Thoracic aorta (tissue), 2 donors: ENCODE measurements around the gene EPX. TPM values are rescaled to one million over a fixed set of nuclear protein-coding genes. Genes with fewer than 3 reads are reported as not detected.

Experiments used
- ATAC-seq: fragments of 150-250 bp; one replicate; pipeline ENCODE4 v1.8.0; 2017; ENCODE audit warnings: low read depth; ENCODE audit not compliant: insufficient number of reproducible peaks, low FRiP score
- DNase-seq: peaks from one replicate; pipeline ENCODE4 v3.0.0-alpha.2; 2020; ENCODE audit warnings: low spot score
- H3K27ac ChIP-seq, 2 donors: fragments of 200-600 bp; sonication (generic); 1 replicate in 1 of 2; 2 replicates in 1 of 2; pipeline ENCODE4 v1.5.1; 2016; ENCODE audit warnings: mild to moderate bottlenecking in 2 of 2, moderate library complexity in 2 of 2
- H3K27me3 ChIP-seq: fragments of 200-600 bp; sonication (generic); replicated peaks from 2 replicates; pipeline ENCODE4 v1.6.0; 2016; ENCODE audit warnings: mild to moderate bottlenecking; ENCODE audit not compliant: insufficient read depth
- H3K36me3 ChIP-seq: fragments of 200-600 bp; sonication (generic); one replicate; pipeline ENCODE4 v1.5.1; 2016
- H3K4me1 ChIP-seq, 2 donors: fragments of 200-600 bp; sonication (generic); 1 replicate in 1 of 2; 2 replicates in 1 of 2; pipeline versions ENCODE4 v1.5.1 to v1.6.0; 2016; ENCODE audit warnings: low read depth in 2 of 2, mild to moderate bottlenecking in 1 of 2; ENCODE audit not compliant: control insufficient read depth in 1 of 2
- H3K4me3 ChIP-seq: fragments of 200-600 bp; sonication (generic); 2 replicates; pipeline ENCODE4 v1.5.1; 2016; ENCODE audit warnings: mild to moderate bottlenecking
- H3K9me3 ChIP-seq: fragments of 200-600 bp; sonication (generic); 2 replicates; pipeline ENCODE4 v1.5.1; 2016
- total RNA-seq, 2 donors: library from RNA; depleted of rRNA; stranded (reverse); fragments of >200 nt; gene quantifications; one replicate each; pipeline versions ENCODE4 v1.1.0 to v1.2.3, GENCODE V29; 2016
- TF ChIP-seq, protein P1 (sequence below): fragments of 200-600 bp; sonication (generic); IDR thresholded peaks from one replicate; pipeline ENCODE4 v1.5.1; 2019; ENCODE audit warnings: antibody characterized with exemption

The EPX gene
- total RNA-seq, 2 donors from 2014 or later = not detected

DNA sequence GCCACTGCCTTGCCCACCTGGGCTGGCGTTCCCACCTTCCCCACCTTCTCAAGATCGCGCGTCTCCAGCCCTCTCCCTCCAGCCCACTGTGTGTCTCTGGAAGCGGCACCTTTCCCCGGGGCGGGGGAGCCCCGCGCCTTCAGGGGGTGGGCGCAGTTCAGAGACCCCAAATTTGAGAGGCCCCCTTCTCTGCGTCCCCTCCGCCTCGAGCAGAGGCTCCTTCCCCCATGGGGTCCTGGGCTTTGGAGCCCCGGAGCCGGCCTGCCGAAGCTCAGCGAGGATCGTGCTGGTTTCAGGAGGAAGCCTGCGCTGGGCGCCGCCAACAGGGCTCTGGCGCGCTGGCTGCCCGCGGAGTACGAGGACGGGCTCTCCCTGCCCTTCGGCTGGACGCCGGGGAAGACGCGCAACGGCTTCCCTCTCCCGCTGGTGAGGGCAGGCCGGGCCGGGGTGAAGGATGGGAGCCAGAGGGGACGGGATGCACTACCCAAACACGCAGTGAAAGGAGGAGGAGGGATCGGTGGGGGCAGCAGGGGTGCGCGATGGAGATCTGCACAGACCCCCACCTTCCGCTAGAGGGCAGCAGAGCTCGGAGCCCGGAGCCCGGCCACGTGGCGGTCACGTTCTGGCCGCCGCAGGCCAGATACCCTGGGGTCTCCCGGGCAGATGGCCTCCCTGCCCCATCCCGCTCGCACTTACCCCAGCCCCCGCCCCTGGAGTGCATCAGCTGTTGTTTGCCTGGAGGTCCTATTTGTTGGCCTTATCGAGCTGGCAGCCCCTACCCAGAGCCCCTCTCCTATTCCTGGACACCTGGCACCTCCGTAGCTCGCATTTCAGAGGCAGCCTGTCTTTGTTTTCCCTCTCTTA, 57.0 kb downstream of the EPX start:
- TF ChIP-seq, protein P1, sequence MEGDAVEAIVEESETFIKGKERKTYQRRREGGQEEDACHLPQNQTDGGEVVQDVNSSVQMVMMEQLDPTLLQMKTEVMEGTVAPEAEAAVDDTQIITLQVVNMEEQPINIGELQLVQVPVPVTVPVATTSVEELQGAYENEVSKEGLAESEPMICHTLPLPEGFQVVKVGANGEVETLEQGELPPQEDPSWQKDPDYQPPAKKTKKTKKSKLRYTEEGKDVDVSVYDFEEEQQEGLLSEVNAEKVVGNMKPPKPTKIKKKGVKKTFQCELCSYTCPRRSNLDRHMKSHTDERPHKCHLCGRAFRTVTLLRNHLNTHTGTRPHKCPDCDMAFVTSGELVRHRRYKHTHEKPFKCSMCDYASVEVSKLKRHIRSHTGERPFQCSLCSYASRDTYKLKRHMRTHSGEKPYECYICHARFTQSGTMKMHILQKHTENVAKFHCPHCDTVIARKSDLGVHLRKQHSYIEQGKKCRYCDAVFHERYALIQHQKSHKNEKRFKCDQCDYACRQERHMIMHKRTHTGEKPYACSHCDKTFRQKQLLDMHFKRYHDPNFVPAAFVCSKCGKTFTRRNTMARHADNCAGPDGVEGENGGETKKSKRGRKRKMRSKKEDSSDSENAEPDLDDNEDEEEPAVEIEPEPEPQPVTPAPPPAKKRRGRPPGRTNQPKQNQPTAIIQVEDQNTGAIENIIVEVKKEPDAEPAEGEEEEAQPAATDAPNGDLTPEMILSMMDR = peak; percentile 92
- Histone ChIP-seq H3K9me3 (no peaks in the 10 kb centered on the region), H3K36me3 (no peaks in the 10 kb centered on the region), H3K4me3 (peak overlapping the region; percentile 73), H3K27me3 (no peaks in the 10 kb centered on the region), H3K27ac (no peak overlapping the region), H3K4me1 (peaks cover 3 to 12% of the 10 kb centered on the region in 2 donors)
- ATAC-seq (no peak), DNase-seq (no peak)

DNA sequence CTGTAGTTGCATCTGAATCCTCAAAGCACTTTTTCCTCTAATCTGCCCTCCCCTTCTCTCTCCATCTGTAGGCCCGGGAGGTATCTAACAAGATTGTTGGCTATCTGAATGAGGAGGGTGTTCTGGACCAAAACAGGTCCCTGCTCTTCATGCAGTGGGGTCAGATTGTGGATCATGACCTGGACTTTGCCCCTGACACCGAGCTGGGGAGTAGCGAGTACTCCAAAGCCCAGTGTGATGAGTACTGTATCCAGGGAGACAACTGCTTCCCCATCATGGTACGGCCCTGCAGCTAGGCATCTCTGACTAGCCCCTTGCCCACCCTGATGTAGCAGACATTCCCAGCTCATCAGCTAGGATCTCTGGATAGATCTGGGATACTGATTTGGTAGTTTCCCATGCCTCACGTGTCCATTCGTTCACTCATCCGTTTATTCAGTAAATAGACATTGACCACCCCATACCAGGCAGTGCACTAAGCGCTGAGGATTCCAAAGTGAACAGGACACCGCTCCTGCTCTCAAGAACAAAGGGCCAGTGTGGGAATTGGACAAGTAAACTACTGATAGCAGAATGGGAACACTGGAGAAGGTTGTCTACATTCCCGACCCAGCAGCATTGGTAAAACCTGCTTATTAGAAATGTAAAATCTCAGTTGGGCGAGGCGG, 58.0 kb downstream of the EPX start:
- no peaks in the 10 kb centered on the region for H3K27me3 ChIP-seq
- H3K9me3 ChIP-seq = no peaks in the 10 kb centered on the region
- H3K4me1 ChIP-seq = peaks cover 3 to 12% of the 10 kb centered on the region in 2 donors
- no peak overlapping the region for H3K4me3 ChIP-seq
- ATAC-seq = no peak
- TF ChIP-seq, protein P1 = no peak
- DNase-seq = no peak
- no peaks in the 10 kb centered on the region for H3K36me3 ChIP-seq
- no peak overlapping the region for H3K27ac ChIP-seq

DNA sequence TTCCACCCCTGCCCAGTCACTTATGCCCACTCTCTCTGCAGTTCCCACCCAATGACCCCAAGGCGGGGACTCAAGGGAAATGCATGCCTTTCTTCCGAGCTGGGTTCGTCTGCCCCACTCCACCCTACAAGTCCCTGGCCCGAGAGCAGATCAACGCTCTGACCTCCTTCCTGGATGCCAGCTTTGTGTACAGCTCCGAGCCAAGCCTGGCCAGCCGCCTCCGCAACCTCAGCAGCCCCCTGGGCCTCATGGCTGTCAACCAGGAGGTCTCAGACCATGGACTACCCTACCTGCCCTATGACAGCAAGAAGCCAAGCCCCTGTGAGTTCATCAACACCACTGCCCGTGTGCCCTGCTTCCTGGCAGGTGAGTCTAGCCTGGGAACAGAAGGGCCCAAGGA, 59.6 kb downstream of the EPX start:
- DNase-seq = no peak
- Histone ChIP-seq H3K4me3 (no peak overlapping the region), H3K27ac (no peak overlapping the region), H3K9me3 (no peaks in the 10 kb centered on the region), H3K27me3 (no peaks in the 10 kb centered on the region), H3K36me3 (no peaks in the 10 kb centered on the region), H3K4me1 (peaks cover 3 to 12% of the 10 kb centered on the region in 2 donors)
- ATAC-seq = no peak
- TF ChIP-seq, protein P1 = no peak

DNA sequence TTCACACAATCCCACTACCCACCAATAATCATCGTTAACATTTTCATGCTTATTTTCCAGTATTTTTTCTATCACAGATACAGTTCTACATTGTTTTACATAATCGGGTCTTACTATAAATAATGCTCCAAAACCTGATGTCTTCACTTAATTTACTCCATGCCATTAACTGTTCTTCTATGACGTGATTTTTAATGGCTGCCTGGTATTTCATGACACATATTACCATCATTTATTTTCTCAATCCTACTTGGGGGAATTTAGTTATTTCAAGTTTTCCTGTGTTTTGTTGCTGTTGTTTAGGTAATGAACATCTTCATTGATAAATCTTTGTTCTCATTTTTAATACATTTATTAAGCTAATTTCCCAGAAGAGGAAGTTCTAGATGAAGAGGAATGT, 60.6 kb downstream of the EPX start:
- TF ChIP-seq, protein P1 = no peak
- no peaks in the 10 kb centered on the region for H3K9me3 ChIP-seq
- no peak for ATAC-seq
- no peak overlapping the region for H3K27ac ChIP-seq
- H3K4me3 ChIP-seq = no peak overlapping the region
- peaks cover 3 to 12% of the 10 kb centered on the region in 2 donors for H3K4me1 ChIP-seq
- DNase-seq = no peak
- no peaks in the 10 kb centered on the region for H3K27me3 ChIP-seq
- no peaks in the 10 kb centered on the region for H3K36me3 ChIP-seq

Other genes with a start within 250 kb of the EPX start
- 10 to 100 TPM; 32.7 to 93.1 TPM for gene CUEDC1, start 237.3 kb upstream of the EPX start, total RNA-seq
- gene VEZF1, start 204.5 kb upstream of the EPX start, total RNA-seq = 10 to 100 TPM; 68.4 to 75.5 TPM
- 100 to 1,000 TPM; 132 to 220 TPM for gene SRSF1, start 185.5 kb upstream of the EPX start, total RNA-seq
- 10 to 100 TPM; 20.6 to 28.5 TPM for gene DYNLL2, start 109.3 kb upstream of the EPX start, total RNA-seq
- gene OR4D1, start 44.3 kb upstream of the EPX start, total RNA-seq = not detected
- gene OR4D2, start 25.7 kb upstream of the EPX start, total RNA-seq = not detected
- gene MKS1, start 26.5 kb downstream of the EPX start, total RNA-seq = 10 to 100 TPM; 10.5 to 10.8 TPM
- not detected for gene LPO, start 45.9 kb downstream of the EPX start, total RNA-seq
- under 1 TPM in 1 of 2 donors, not detected in 1; 0.14 TPM for gene MPO, start 88.2 kb downstream of the EPX start, total RNA-seq
- gene TSPOAP1, start 136.1 kb downstream of the EPX start, total RNA-seq = 10 to 100 TPM; 22.6 to 26.3 TPM
- gene SUPT4H1, start 159.5 kb downstream of the EPX start, total RNA-seq = 10 to 100 TPM; 30.6 to 37.3 TPM
- under 1 TPM; under 0.01 to 0.49 TPM for gene RNF43, start 224.8 kb downstream of the EPX start, total RNA-seq